K562 (cell line): Measurements from ENCODE around the gene SYN1. TPM values are rescaled to one million over a fixed set of nuclear protein-coding genes. Genes with fewer than 3 reads are reported as not detected.

Experiments used
- CBX2 ChIP-seq: fragments of 200-600 bp; sonication (generic); IDR thresholded peaks from one replicate; pipeline ENCODE4 v1.6.1; 2012; ENCODE audit warnings: mild to moderate bottlenecking, low read length, inconsistent platforms; ENCODE audit not compliant: insufficient read depth, poor library complexity, severe bottlenecking
- CEBPG ChIP-seq, 3 experiments: fragments of 200-800 bp in 1 of 3; sonication (Bioruptor generic) in 1 of 3; sonication (generic) in 1 of 3; formaldehyde crosslinking in 1 of 3; IDR thresholded peaks in 2 of 3; conservative IDR thresholded peaks in 1 of 3; 2 replicates each; pipeline versions ENCODE4 v1.6.1 to v1.8.0; 2016 to 2022; ENCODE audit warnings: missing compliant biosample characterization in 2 of 3, missing genetic modification characterization in 2 of 3, mild to moderate bottlenecking in 1 of 3, missing genetic modification reagents in 1 of 3
- FOSL1 ChIP-seq: fragments of 200-800 bp; sonication (Bioruptor generic); conservative IDR thresholded peaks from 2 replicates; pipeline ENCODE4 v1.6.1; 2016; ENCODE audit warnings: missing genetic modification characterization, missing compliant biosample characterization
- FOXP1 ChIP-seq: sonication (generic); formaldehyde crosslinking; IDR thresholded peaks from 2 replicates; pipeline ENCODE4 v1.8.0; 2022; ENCODE audit warnings: mild to moderate bottlenecking, missing genetic modification reagents
- HMGN3 ChIP-seq: IDR thresholded peaks from 2 replicates; pipeline ENCODE4 v1.6.1; 2011; ENCODE audit warnings: borderline replicate concordance, low read depth, mild to moderate bottlenecking, mixed read lengths, low read length; ENCODE audit not compliant: insufficient read length; ENCODE audit errors: extremely low read depth
- JUND ChIP-seq, 2 experiments: IDR thresholded peaks; 2 replicates in 1 of 2; 3 replicates in 1 of 2; pipeline ENCODE4 v1.6.1; 2011; ENCODE audit warnings: borderline replicate concordance in 2 of 2, low read depth in 2 of 2, low read length in 2 of 2, improper control_type of control experiment in 1 of 2, missing biosample characterization in 1 of 2, missing genetic modification characterization in 1 of 2, missing genetic modification reagents in 1 of 2
- MYC ChIP-seq, 2 experiments: fragments of 250-450 bp in 1 of 2; sonication (Bioruptor Pico) in 1 of 2; IDR thresholded peaks; 2 replicates each; pipeline versions ENCODE4 v1.5.1 to v1.6.1; 2012 to 2021; ENCODE audit warnings: low read depth in 2 of 2, borderline replicate concordance in 1 of 2, improper control_type of control experiment in 1 of 2, low read length in 1 of 2, mild to moderate bottlenecking in 1 of 2, moderate library complexity in 1 of 2
- NFYB ChIP-seq: IDR thresholded peaks from 2 replicates; pipeline ENCODE4 v1.6.1; 2011; ENCODE audit warnings: mild to moderate bottlenecking, moderate library complexity; ENCODE audit not compliant: insufficient read length; ENCODE audit errors: extremely low read depth
- POLR2H ChIP-seq: IDR thresholded peaks from 2 replicates; pipeline ENCODE4 v1.6.1; 2016; ENCODE audit warnings: missing genetic modification characterization, low read depth, mild to moderate bottlenecking, control low read depth, missing compliant biosample characterization, moderate library complexity
- TAF1 ChIP-seq: IDR thresholded peaks from 2 replicates; pipeline ENCODE4 v1.6.1; 2011; ENCODE audit warnings: mild to moderate bottlenecking, low read length, moderate library complexity; ENCODE audit not compliant: insufficient read depth, control insufficient read depth, severe bottlenecking; ENCODE audit errors: extremely low read depth
- THRAP3 ChIP-seq: fragments of 450-650 bp; IDR thresholded peaks from 2 replicates; pipeline ENCODE4 v1.6.1; 2016; ENCODE audit warnings: mild to moderate bottlenecking, inconsistent platforms, borderline replicate concordance
- polyA plus RNA-seq, 8 experiments: library from polyadenylated mRNA; depleted of rRNA in 4 of 8; stranded (reverse) in 5 of 8; unstranded in 3 of 8; fragments of >200 nt; fragmentation: Nextera tagmentation in 2 of 8; fragmentation: Illumina TruSeq in 1 of 8; extraction: Ambion mirVana in 2 of 8; extraction: Trizol in 1 of 8; gene quantifications; 2 replicates each; pipeline versions ENCODE4 v1.2.1 to v1.2.3, GENCODE V29; 2011 to 2014; ENCODE audit warnings: inconsistent platforms in 1 of 8, missing spikeins in 1 of 8
- total RNA-seq, 7 experiments: library from RNA; depleted of rRNA in 6 of 7; stranded (reverse); fragments of >200 nt in 6 of 7; fragmentation: Illumina TruSeq in 2 of 7; extraction: Trizol in 2 of 7; gene quantifications; 2 replicates each; pipeline versions ENCODE4 v1.2.1 to v1.2.3, GENCODE V29; 2011 to 2021; ENCODE audit warnings: low replicate concordance in 1 of 7
- TF ChIP-seq, protein P1 (sequence below): fragments of 450-650 bp; IDR thresholded peaks from 2 replicates; pipeline ENCODE4 v1.6.1; 2016
- TF ChIP-seq, protein P2 (sequence below): fragments of 200-800 bp; sonication (Bioruptor generic); IDR thresholded peaks from 2 replicates; pipeline ENCODE4 v1.6.1; 2017; ENCODE audit warnings: missing genetic modification characterization, missing compliant biosample characterization
- TF ChIP-seq, protein P3 (sequence below): fragments of 450-650 bp; IDR thresholded peaks from 2 replicates; pipeline ENCODE4 v1.6.1; 2016; ENCODE audit warnings: mild to moderate bottlenecking
- TF ChIP-seq, protein P4 (sequence below): sonication (generic); formaldehyde crosslinking; IDR thresholded peaks from 2 replicates; pipeline ENCODE4 v1.9.0; 2022; ENCODE audit warnings: mild to moderate bottlenecking, missing genetic modification reagents
- TF ChIP-seq, protein P5 (sequence below): fragments of 250-450 bp; sonication (Bioruptor Pico); IDR thresholded peaks from 2 replicates; pipeline ENCODE4 v1.4.0; 2020; ENCODE audit warnings: mild to moderate bottlenecking

SYN1 gene
- total and polyA plus RNA-seq, 9 of the 15 experiments (the other 6 are each of a cell fraction or from before 2014, with no cell fraction given), result 0.01 to 0.28 (median 0.18) TPM; not detected in 2

DNA sequence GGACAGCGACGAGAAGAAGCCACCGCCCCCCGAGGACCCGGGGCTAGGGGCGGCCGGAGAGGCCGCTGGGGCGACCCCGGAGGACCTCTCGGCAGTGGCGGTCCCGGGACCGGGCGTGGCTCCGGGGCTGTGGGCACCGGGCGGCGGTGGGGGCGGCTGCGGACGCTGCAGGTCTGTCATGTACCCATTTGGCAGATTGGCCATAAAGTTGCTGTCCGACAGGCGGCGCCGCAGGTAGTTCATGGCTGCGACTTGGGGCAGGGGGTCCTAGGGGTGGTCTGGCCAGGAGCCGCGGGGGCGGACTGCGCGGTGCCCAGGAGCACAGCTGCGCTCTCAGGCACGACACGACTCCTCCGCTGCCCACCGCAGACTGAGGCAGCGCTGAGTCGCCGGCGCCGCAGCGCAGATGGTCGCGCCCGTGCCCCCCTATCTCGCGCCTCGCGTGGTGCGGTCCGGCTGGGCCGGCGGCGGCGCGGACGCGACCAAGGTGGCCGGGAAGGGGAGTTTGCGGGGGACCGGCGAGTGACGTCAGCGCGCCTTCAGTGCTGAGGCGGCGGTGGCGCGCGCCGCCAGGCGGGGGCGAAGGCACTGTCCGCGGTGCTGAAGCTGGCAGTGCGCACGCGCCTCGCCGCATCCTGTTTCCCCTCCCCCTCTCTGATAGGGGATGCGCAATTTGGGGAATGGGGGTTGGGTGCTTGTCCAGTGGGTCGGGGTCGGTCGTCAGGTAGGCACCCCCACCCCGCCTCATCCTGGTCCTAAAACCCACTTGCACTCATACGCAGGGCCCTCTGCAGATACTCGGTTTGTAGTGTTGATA is at the start of gene SYN1 (continued):
- TF ChIP-seq CEBPG (CRISPR knock-in tag; IDR thresholded peaks at IDR 0.05) (peak; percentile 50; the same call in 1 of the 2 replicates), CEBPG (tag; conservative IDR thresholded peaks at IDR 0.05 in 1 of 2, IDR thresholded peaks at IDR 0.05 in 1 of 2) (no peak), TAF1 (no peak), NFYB (no peak), JUND (IDR thresholded peaks at IDR 0.05; ENCODE audit: borderline replicate concordance, low read depth, low read length) (peak; percentile 99), JUND (tag; IDR thresholded peaks at IDR 0.05; ENCODE audit: borderline replicate concordance, low read depth, low read length) (peak; percentile 89; the same call in 1 of the 3 replicates), THRAP3 (no peak), POLR2H (tag) (no peak), FOXP1 (CRISPR knock-in tag) (peak; percentile 78), HMGN3 (peak; percentile 46), MYC (IDR thresholded peaks at IDR 0.05; ENCODE audit: low read depth, low read length) (peak; percentile 46; the same call in 1 of the 2 replicates), MYC (CRISPR knock-in tag; IDR thresholded peaks at IDR 0.05; ENCODE audit: borderline replicate concordance, low read depth) (no peak), CBX2 (no peak), FOSL1 (tag) (peak; percentile 73)
- TF ChIP-seq, protein P1, sequence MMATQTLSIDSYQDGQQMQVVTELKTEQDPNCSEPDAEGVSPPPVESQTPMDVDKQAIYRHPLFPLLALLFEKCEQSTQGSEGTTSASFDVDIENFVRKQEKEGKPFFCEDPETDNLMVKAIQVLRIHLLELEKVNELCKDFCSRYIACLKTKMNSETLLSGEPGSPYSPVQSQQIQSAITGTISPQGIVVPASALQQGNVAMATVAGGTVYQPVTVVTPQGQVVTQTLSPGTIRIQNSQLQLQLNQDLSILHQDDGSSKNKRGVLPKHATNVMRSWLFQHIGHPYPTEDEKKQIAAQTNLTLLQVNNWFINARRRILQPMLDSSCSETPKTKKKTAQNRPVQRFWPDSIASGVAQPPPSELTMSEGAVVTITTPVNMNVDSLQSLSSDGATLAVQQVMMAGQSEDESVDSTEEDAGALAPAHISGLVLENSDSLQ, result no peak
- TF ChIP-seq, protein P2, sequence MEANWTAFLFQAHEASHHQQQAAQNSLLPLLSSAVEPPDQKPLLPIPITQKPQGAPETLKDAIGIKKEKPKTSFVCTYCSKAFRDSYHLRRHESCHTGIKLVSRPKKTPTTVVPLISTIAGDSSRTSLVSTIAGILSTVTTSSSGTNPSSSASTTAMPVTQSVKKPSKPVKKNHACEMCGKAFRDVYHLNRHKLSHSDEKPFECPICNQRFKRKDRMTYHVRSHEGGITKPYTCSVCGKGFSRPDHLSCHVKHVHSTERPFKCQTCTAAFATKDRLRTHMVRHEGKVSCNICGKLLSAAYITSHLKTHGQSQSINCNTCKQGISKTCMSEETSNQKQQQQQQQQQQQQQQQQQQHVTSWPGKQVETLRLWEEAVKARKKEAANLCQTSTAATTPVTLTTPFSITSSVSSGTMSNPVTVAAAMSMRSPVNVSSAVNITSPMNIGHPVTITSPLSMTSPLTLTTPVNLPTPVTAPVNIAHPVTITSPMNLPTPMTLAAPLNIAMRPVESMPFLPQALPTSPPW, result peak; percentile 78
- TF ChIP-seq, protein P3, sequence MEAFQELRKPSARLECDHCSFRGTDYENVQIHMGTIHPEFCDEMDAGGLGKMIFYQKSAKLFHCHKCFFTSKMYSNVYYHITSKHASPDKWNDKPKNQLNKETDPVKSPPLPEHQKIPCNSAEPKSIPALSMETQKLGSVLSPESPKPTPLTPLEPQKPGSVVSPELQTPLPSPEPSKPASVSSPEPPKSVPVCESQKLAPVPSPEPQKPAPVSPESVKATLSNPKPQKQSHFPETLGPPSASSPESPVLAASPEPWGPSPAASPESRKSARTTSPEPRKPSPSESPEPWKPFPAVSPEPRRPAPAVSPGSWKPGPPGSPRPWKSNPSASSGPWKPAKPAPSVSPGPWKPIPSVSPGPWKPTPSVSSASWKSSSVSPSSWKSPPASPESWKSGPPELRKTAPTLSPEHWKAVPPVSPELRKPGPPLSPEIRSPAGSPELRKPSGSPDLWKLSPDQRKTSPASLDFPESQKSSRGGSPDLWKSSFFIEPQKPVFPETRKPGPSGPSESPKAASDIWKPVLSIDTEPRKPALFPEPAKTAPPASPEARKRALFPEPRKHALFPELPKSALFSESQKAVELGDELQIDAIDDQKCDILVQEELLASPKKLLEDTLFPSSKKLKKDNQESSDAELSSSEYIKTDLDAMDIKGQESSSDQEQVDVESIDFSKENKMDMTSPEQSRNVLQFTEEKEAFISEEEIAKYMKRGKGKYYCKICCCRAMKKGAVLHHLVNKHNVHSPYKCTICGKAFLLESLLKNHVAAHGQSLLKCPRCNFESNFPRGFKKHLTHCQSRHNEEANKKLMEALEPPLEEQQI, result no peak
- TF ChIP-seq, protein P4, sequence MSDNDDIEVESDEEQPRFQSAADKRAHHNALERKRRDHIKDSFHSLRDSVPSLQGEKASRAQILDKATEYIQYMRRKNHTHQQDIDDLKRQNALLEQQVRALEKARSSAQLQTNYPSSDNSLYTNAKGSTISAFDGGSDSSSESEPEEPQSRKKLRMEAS, result peak; percentile 75
- TF ChIP-seq, protein P5, sequence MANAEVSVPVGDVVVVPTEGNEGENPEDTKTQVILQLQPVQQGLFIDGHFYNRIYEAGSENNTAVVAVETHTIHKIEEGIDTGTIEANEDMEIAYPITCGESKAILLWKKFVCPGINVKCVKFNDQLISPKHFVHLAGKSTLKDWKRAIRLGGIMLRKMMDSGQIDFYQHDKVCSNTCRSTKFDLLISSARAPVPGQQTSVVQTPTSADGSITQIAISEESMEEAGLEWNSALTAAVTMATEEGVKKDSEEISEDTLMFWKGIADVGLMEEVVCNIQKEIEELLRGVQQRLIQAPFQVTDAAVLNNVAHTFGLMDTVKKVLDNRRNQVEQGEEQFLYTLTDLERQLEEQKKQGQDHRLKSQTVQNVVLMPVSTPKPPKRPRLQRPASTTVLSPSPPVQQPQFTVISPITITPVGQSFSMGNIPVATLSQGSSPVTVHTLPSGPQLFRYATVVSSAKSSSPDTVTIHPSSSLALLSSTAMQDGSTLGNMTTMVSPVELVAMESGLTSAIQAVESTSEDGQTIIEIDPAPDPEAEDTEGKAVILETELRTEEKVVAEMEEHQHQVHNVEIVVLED (CRISPR knock-in tag), result peak; percentile 92
